Anterior cingulate cortex (tissue), 58 donors: ENCODE measurements around the gene BUB3.
A peak's percentile ranks its signal among the peaks of the same experiment; 100 is the strongest.

Source experiments
- DNase-seq, 58 donors: peaks; one replicate each; lab custom pipeline; 2025; lab: John Stamatoyannopoulos, UW

The BUB3 gene

DNA sequence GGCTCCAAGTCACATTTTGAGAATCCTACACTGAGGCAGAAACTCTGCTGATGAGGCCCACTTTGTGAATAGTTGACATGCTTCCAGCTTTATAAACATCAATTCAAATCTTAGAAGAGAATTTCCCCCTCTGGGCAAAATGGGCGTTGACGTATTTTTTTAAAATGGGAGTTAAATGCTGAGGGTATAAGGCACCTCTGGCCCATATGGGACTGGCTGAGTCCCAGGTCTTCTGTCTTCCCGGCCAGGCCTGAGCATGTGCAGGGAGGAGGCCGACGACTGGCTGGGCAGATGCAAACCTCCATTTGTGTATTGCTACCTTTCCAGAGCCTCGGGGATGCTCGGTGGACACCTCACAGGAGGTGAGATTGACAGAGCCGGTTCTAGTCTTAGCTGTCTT, 37.7 kb downstream of the BUB3 start:
- DNase-seq, result no peak

DNA sequence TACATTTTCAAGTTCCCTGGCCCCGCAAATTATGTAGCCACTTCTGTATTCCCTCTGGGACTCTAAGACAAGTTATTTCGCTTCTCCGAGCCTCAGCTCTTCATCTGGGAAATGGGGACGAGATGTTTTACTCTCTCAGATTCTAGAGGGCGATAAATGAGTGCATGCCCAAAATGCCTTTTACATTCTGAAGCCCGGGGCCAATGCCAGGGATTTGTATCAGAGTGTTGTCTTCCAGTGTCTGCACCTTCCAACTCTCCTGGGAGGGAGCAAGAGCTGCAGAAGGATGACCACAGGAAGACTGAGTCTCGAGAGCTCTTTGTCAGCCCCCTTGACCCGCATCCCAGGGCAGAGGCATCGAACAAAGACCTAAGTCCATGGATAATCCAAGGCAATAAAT, 39.9 kb downstream of the BUB3 start:
- DNase-seq, result no peak

DNA sequence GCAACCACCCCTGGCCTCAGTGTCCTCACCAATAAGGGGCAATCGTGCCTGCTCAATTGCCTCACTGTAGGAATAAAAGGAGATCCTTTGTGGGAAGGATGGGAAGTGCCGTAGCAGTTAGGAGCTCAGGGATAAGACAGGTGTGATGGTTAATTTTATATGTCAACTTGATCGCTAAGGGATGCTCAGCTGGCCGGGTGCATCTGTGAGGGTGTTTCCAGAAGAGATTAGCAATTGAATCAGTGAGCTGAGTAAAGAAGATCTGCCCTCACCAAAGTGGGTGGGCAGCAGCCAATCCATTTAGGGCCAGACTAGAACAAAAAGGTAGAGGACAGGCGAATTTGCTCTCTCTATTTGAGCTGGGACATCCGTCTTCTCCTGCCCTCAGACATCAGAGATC, 46.3 kb downstream of the BUB3 start:
- no peak for DNase-seq

GRCh38 chr10:123202506-123202905, 48.3 kb downstream of the BUB3 start:
- DNase-seq, result peak in 6 of 58 donors; percentile 0 to 37 (median 10)

DNA sequence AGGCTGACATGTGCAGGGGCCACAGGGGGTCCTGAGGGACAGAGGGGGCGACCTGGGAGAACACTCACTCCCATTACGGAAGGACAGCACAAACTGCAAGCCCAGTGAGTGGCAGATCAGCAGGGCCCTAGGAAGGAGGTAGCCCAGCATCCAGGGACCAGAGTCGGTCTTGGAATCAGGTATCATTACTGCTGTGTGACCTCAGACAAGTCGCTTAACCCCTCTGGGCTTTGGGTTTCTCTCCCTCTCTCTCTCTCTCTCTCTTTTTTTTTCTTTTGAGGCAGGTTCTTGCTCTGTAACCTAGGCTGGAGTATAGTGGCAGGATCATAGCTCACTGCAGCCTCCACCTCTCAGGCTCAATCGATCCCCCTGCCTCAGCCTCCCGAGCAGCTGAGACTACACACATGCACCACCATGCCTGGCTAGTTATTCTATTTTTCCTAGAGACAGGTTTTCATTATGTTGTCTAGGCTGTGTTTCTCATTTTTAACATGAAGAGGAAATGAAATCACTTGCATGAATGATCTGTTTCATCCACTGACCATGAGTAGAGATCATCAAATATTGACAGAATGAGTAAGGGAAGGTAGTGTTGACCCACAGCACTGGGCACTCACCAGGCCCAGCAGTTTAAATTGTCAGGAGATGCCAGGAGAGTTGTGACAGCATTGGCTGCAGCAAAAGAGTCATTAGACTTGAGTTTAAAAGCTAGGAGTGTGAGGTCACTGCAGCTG, 49.4 kb downstream of the BUB3 start:
- no peak for DNase-seq

- DNase-seq, result no peak
Observed at GRCh38 chr10:123204127-123204461, 49.9 kb downstream of the BUB3 start.

DNA sequence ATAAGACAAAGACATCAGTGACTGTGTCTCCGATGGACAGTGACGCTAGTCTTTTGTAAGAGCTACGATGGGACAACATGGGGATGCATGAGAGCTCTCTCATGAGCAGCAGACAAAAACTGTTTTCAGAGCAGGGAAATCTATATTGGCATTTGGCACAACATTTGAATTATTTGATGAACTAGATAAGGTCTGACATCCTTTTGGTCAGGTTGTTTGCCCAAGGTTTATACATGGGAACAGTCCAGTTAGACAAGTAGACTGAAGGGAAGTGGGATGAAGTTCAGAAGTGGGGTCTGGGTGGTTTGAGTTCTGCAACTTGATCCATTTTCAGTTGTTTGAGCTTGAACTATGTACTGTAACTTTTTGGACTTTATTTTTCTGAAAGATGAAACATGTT, 50.8 kb downstream of the BUB3 start:
- DNase-seq, result no peak

- DNase-seq, result no peak
Observed at GRCh38 chr10:123212063-123212462, 57.9 kb downstream of the BUB3 start.

GRCh38 chr10:123212640-123213039, 58.4 kb downstream of the BUB3 start:
- DNase-seq, result no peak

DNA sequence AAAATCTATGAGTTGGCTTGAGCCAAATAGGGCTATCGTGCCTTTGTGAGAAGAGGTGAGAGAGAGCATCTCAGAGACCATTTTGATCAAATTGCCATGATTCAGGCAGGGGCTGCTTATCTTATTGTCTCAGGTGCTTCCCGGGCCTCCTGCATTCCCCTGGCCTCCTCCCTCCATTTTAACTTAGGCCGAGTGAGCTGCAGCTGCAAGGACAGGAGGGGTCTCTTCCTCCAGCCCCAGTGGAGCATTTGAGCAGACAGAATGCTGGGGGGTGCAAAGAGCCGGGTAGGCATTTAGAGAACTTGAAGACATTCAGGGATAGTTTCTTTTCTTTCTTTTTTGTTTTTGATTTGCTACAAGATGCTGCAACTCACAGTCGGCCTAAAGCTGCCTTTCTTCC, 59.0 kb downstream of the BUB3 start:
- DNase-seq, result no peak
